ENCODE data around the gene SDHA. TPM values are rescaled to one million over a fixed set of nuclear protein-coding genes. Genes with fewer than 3 reads are reported as not detected.

The SDHA gene
- total and polyA plus RNA-seq, 11 donors = 276 to 861 (median 727) TPM

DNA sequence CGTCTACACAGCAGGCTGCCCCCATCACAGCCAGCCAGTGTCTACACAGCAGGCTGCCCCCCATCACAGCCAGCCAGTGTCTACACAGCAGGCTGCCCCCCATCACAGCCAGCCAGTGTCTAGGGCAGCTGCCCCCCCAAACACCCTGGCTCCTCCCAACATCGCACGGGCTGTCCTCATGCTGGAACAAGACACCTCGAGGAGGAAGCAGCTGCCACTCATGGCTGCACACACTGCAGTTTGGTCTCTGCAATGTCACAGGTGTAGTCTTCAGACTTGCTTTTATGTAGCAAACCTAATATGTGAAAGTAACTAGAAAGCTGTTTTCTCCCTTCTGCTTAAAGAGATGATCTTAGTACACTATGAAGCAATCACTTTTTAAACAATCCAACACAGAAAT is 17.1 kb upstream of the SDHA start:
- no peaks in the 10 kb centered on the region for H3K27me3 ChIP-seq
- no peak overlapping the region for H3K4me3 ChIP-seq
- H3K9me3 ChIP-seq = no peaks in the 10 kb centered on the region
- peaks cover 0 to 42% (median 27%) of the 10 kb centered on the region in 9 donors for H3K36me3 ChIP-seq
- no peak overlapping the region for H3K27ac ChIP-seq
- TF ChIP-seq POLR2A (IDR thresholded peaks at IDR 0.05) (no peak), CTCF (IDR thresholded peaks at IDR 0.05) (no peak)
- DNase-seq = no peak
- no peak for ATAC-seq
- 46 to 64% (median 63%) methylated on average over 4 of the region's 4 CpGs; no CpG with 5 or more reads in 1 of the 4 donors for WGBS, 4 donors
- H3K4me1 ChIP-seq = peaks cover 0 to 50% (median 5%) of the 10 kb centered on the region in 12 donors
- intact Hi-C loops (cut with DNase I) = no loop called here

- intact Hi-C loops (cut with DNase I) = no loop called here
- no peaks in the 10 kb centered on the region for H3K9me3 ChIP-seq
- H3K27ac ChIP-seq = no peak overlapping the region
- WGBS, 4 donors = 79 to 95% (median 86%) methylated on average over 8 of the region's 8 CpGs
- no peak for TF ChIP-seq CTCF (IDR thresholded peaks at IDR 0.05)
- no peak for TF ChIP-seq POLR2A (IDR thresholded peaks at IDR 0.05)
- ATAC-seq (no peak), DNase-seq (no peak)
- peaks cover 0 to 53% (median 11%) of the 10 kb centered on the region in 12 donors for H3K4me1 ChIP-seq
- H3K27me3 ChIP-seq = no peaks in the 10 kb centered on the region
- H3K36me3 ChIP-seq = peaks cover 0 to 38% (median 27%) of the 10 kb centered on the region in 9 donors
- H3K4me3 ChIP-seq = no peak overlapping the region
These were observed 16.4 kb upstream of the SDHA start for GRCh38 chr5:201672-202071.

- Histone ChIP-seq H3K27me3 (no peaks in the 10 kb centered on the region), H3K27ac (no peak overlapping the region), H3K4me3 (no peak overlapping the region), H3K36me3 (peaks cover 0 to 38% (median 27%) of the 10 kb centered on the region in 9 donors), H3K9me3 (no peaks in the 10 kb centered on the region), H3K4me1 (peaks cover 0 to 61% (median 16%) of the 10 kb centered on the region in 12 donors)
- no peak for DNase-seq
- no peak for TF ChIP-seq POLR2A (IDR thresholded peaks at IDR 0.05)
- no peak for TF ChIP-seq CTCF (IDR thresholded peaks at IDR 0.05)
- intact Hi-C loops (cut with DNase I) = no loop called here
- WGBS, 4 donors = 91 to 94% (median 93%) methylated on average over 24 to 26 of the region's 26 CpGs
- ATAC-seq = no peak
These were observed 14.7 kb upstream of the SDHA start for GRCh38 chr5:203246-203930.

DNA sequence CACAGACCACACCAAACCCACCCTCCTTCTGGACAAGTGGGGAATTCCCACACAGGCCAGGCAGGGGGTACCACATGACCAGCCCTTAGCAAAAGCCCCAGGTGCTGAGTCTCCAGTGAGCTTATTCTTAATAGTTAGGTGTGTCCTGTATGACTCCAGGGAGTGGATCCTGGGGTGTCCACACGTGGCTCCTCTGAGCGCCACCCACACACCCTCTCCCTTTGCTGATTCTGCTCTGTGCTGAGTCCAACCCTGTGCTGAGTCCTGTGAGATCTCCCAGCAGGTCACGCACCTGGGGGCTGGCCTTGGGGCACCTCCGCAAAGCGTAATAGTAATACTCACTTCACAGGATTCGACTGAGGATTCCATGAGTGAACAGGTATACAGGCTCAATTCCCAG is 14.1 kb upstream of the SDHA start:
- no peak overlapping the region for H3K27ac ChIP-seq
- WGBS, 4 donors = 78 to 95% (median 94%) methylated on average over 6 of the region's 6 CpGs
- intact Hi-C loops (cut with DNase I) = no loop called here
- peaks cover 0 to 34% (median 27%) of the 10 kb centered on the region in 9 donors for H3K36me3 ChIP-seq
- ATAC-seq (no peak), DNase-seq (no peak)
- H3K27me3 ChIP-seq = no peaks in the 10 kb centered on the region
- no peaks in the 10 kb centered on the region for H3K9me3 ChIP-seq
- H3K4me1 ChIP-seq = peaks cover 0 to 60% (median 16%) of the 10 kb centered on the region in 12 donors
- TF ChIP-seq CTCF (IDR thresholded peaks at IDR 0.05) = no peak
- no peak for TF ChIP-seq POLR2A (IDR thresholded peaks at IDR 0.05)
- no peak overlapping the region for H3K4me3 ChIP-seq

Data from heart left ventricle (tissue), 16 donors.